Measurements from ENCODE around the gene RAP1GAP2.
"Not testable (repeated sequence)": the region's sequence is repeated elsewhere in the genome, so short reads cannot be mapped to it uniquely, and the experiment has no call there.

The RAP1GAP2 gene

GRCh38 chr17:2885733-2886132 lies 89.5 kb downstream of the RAP1GAP2 start:
- ATAC-seq, result no peak

- no peak for ATAC-seq
Measured at GRCh38 chr17:2888326-2888725, 92.1 kb downstream of the RAP1GAP2 start.

GRCh38 chr17:2889256-2889655 lies 93.0 kb downstream of the RAP1GAP2 start:
- no peak for ATAC-seq

GRCh38 chr17:2890778-2891177 lies 94.5 kb downstream of the RAP1GAP2 start:
- not testable (repeated sequence) for ATAC-seq

GRCh38 chr17:2892305-2892971 lies 96.2 kb downstream of the RAP1GAP2 start:
- ATAC-seq, result peak; percentile 41 to 65

GRCh38 chr17:2893422-2893914 lies 97.2 kb downstream of the RAP1GAP2 start:
- ATAC-seq, result no peak

- ATAC-seq, result no peak
Measured at GRCh38 chr17:2894782-2895181, 98.5 kb downstream of the RAP1GAP2 start.

- no peak for ATAC-seq
Measured at GRCh38 chr17:2897605-2898004, 101.4 kb downstream of the RAP1GAP2 start.

- ATAC-seq, result no peak
Measured at GRCh38 chr17:2898255-2898926, 102.2 kb downstream of the RAP1GAP2 start.

- ATAC-seq, result no peak
Measured at GRCh38 chr17:2899906-2900305, 103.7 kb downstream of the RAP1GAP2 start.

- no peak for ATAC-seq
Measured at GRCh38 chr17:2900842-2901241, 104.6 kb downstream of the RAP1GAP2 start.

GRCh38 chr17:2901582-2901981 lies 105.3 kb downstream of the RAP1GAP2 start:
- no peak for ATAC-seq

GRCh38 chr17:2902546-2902945 lies 106.3 kb downstream of the RAP1GAP2 start:
- ATAC-seq, result no peak

GRCh38 chr17:2903193-2903974 lies 107.1 kb downstream of the RAP1GAP2 start:
- ATAC-seq, result no peak

- ATAC-seq, result no peak
Measured at GRCh38 chr17:2904135-2904534, 107.9 kb downstream of the RAP1GAP2 start.

GRCh38 chr17:2905269-2905668 lies 109.0 kb downstream of the RAP1GAP2 start:
- ATAC-seq, result no peak

- no peak for ATAC-seq
Measured at GRCh38 chr17:2905696-2906501, 109.7 kb downstream of the RAP1GAP2 start.

- peak; percentile 97 to 99 for ATAC-seq
Measured at GRCh38 chr17:2906901-2907300, 110.7 kb downstream of the RAP1GAP2 start.

- ATAC-seq, result no peak
Measured at GRCh38 chr17:2909175-2909845, 113.1 kb downstream of the RAP1GAP2 start.

- no peak for ATAC-seq
Measured at GRCh38 chr17:2909846-2910234, 113.6 kb downstream of the RAP1GAP2 start.

GRCh38 chr17:2911035-2911754 lies 115.0 kb downstream of the RAP1GAP2 start:
- ATAC-seq, result no peak
